Esophagus squamous epithelium (tissue), 4 donors: ENCODE measurements around the gene MEMO1.

Source experiments
- POLR2A ChIP-seq, 4 donors: fragments of 450-650 bp; IDR thresholded peaks; one replicate each; pipeline ENCODE4 v1.6.1; 2017; ENCODE audit warnings: antibody characterized with exemption in 4 of 4, mild to moderate bottlenecking in 4 of 4, moderate library complexity in 3 of 4
- TF ChIP-seq, protein P1 (sequence below), 6 experiments: fragments of 450-650 bp in 4 of 6; fragments of 200-600 bp in 2 of 6; sonication (generic) in 2 of 6; IDR thresholded peaks; one replicate each; pipeline ENCODE4 v1.5.1; 2016 to 2019; ENCODE audit warnings: antibody characterized with exemption in 6 of 6, mild to moderate bottlenecking in 4 of 6, moderate library complexity in 4 of 6

- TF ChIP-seq, protein P1, sequence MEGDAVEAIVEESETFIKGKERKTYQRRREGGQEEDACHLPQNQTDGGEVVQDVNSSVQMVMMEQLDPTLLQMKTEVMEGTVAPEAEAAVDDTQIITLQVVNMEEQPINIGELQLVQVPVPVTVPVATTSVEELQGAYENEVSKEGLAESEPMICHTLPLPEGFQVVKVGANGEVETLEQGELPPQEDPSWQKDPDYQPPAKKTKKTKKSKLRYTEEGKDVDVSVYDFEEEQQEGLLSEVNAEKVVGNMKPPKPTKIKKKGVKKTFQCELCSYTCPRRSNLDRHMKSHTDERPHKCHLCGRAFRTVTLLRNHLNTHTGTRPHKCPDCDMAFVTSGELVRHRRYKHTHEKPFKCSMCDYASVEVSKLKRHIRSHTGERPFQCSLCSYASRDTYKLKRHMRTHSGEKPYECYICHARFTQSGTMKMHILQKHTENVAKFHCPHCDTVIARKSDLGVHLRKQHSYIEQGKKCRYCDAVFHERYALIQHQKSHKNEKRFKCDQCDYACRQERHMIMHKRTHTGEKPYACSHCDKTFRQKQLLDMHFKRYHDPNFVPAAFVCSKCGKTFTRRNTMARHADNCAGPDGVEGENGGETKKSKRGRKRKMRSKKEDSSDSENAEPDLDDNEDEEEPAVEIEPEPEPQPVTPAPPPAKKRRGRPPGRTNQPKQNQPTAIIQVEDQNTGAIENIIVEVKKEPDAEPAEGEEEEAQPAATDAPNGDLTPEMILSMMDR (IDR thresholded peaks at IDR 0.05): no peak
- TF ChIP-seq POLR2A (IDR thresholded peaks at IDR 0.05): no peak
Measured at GRCh38 chr2:31901900-31902299, 108.9 kb downstream of the MEMO1 start.
